DMS153 treated with DMSO at 0.1 percent for 48 hours (cell line): ENCODE data around the gene ABHD10.

Experiments used
- DNase-seq: peaks from one replicate; lab custom pipeline; 2025; ENCODE audit not compliant: unreplicated experiment; lab: John Stamatoyannopoulos, UW

Gene ABHD10

DNA sequence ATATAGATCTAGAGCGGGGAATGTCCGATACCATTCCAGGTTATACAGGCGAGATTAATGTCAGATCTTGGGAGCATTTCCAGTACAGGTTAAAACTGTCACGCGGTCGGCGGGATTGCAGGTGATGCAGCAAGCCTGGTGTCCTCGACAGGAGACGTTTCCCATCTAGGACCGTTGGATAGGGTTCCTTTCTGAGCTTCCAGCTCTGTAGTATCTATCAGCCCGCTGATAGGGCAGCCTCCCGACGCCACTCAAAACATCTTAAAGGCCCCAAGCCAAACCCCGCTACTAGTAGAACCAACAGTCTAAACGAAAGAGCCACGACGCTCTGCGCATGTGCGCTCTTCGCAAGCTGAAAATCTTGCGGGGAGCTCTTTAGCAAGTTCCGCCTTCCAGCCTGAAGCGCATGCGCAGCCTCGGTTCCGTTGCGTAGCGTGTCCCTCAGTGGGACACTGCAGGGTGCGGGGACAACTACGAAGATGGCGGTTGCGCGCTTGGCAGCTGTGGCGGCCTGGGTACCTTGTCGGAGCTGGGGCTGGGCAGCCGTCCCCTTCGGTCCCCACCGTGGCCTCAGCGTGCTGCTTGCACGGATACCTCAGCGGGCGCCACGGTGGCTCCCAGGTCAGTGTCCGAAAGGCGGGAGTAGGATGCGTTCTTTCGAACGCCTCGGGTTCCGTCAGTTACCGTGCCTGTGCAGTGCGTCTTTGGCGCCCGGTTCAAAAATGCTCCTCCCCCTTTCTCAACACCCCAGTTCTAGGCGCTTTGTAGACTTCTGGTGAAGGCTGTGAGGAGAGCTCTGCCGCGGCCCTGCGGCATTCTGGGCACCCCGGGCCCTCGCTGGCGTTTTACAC lies at the start of gene ABHD10:
ABHD10 (plus strand) TSS at position 444 of the 851 bp plus-strand sequence; CDS start at position 480, 36 bp downstream.
- DNase-seq, result peak; percentile 97

DNA sequence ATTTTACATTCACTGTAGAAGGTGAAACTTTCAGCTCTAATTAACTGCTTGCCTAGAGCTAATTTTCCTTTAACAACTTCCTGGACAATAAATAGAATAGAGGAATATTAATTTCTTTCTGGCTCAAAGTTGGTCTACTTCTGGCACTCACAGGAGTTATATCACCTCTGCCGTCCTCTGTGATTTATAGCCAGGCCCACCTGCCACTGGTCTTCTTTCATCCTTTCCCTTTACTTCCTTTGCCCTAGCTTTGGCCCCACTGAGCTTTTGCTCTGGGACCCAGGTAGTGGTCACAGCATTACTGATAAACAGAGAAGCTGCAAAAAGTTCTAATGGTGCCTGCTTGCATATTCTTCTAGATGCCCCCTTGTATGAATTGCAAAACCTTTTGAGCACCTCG lies 49.3 kb upstream of the ABHD10 start:
- no peak for DNase-seq

DNA sequence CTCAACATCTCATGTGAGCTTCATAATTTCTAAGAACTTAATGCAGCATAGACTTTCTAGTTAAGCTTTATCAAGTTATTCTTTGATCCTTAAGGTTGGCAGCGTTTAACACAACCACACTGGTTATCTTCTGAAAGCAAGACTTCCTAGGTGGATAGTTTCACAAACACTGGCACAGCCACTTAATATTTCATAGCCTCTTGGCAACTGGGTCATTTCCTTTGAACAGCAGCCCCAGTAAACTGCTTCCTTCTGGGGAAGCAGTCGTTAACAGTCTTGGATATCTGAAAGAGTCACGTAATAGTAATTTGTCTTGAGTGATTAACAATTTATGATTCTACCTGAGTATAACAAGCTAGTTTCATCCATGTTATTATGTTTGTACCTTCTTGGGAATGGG lies 45.9 kb upstream of the ABHD10 start:
- DNase-seq, result no peak

DNA sequence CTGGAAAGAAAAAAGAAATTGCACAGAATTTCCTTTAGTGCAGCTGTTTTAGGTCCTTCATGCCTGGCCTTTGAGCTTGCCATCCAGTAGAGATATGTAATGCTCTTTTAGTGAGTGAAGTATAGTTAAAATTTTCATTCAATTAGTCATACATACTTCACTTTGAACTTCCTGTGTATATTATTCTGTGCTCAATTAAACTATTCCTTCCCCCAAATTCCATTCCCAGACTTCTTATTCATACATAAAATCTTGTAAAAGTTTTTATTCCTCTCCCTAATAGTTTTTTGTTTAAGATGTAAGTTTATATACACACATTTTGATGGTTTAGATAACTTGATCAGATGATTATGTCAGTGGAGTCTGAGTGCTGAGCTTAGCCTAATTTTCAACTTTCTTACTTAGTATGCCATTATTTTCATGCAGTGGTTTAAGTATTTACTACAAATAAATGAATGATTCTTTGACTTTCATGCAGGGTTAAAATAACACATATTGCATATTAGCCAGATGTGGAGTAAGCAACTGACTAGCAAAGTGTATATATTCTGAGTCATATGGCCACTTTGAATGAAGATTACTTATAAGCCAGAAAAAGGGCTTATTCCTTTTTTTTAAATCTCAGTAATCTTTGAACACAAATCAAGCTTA lies 42.5 kb upstream of the ABHD10 start:
- no peak for DNase-seq

DNA sequence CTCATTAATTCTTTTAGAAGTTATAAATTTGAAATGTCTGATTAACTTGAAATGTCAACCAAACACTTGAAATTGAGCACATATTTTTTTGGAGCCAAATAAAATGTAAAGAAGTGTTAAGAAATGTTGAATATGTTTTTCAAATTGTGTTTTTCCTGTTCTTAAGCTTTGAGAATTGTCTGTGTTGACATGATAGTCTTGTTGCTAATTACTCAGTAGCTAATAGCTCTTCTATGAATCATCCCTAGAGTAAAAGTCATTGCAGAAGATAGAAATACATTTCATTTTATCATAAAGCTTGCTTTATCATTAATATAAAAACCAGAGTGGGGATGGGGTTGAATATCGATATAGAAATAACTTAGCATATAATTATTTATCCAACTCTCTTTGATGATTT lies 41.9 kb upstream of the ABHD10 start:
- no peak for DNase-seq

DNA sequence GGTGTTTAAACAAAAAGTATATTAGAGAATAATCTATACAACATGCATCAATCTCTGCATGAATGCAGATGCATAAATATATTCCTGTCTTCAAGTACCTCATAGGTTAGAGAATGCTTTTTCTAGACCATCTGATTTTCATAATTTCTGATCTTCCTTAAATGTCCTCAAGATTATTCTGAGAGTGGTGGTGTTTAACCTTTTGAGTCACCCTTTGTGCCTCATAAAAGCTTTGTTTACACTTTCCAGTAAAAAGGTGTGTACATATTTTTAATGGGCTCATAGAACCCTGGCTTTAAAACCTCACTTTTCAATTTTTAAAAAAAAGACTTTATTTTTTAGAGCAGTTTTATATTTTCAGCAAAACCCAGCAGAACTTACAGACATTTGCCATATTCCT lies 41.0 kb upstream of the ABHD10 start:
- no peak for DNase-seq

DNA sequence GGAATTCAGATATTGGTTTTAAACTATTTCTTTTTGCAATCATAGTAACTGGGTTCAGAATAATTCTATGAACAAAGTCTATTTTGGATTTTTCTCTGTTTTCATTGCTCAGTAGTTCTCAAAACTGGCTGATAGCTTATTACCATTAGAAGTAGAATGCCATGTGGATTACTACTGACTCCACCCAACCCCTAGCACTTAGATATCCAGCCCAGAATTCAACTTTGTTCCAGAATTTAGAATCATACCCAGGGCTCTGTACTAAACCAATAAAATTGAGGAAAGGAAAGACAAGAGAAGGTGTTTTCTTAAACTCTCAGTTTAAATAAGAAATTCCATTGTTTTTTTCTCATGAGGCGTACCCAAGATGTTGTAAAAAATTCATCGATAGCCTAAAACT lies 39.0 kb upstream of the ABHD10 start:
- DNase-seq, result no peak

DNA sequence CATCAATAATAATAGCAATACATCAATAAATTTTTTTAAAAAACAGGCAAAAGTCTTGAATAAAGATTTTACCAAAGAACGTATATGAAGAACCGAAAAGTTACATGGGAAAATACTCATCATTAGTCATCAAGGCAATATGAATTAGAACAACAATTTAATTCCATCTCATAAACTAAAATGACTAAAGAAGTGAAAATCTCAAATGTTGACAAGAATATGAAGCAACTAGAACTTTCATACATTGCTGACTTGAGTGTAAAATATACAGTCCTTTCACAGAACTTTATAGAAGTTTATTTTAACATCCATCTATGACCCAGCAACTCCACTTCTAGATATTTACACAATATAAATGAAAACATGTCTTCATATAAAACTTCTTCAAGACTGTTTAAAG lies 35.3 kb upstream of the ABHD10 start:
- DNase-seq, result no peak

DNA sequence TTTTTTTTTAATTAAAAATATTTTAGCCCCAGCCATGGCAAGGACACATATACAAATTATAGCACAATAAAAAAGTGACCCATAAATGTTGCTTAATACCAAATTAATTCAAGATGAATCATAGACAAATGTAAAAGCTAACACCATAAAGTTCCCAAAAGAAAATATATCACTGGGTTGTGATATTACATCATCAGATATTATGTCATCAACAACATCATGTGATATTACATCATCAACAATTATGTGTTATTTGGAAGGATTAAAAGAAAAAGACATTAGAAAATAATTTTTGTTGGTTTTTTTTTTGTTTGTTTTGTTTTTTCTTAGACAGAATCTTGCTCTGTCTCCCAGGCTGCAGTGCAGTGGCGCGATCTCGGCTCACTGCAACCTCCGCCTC lies 34.5 kb upstream of the ABHD10 start:
- no peak for DNase-seq

DNA sequence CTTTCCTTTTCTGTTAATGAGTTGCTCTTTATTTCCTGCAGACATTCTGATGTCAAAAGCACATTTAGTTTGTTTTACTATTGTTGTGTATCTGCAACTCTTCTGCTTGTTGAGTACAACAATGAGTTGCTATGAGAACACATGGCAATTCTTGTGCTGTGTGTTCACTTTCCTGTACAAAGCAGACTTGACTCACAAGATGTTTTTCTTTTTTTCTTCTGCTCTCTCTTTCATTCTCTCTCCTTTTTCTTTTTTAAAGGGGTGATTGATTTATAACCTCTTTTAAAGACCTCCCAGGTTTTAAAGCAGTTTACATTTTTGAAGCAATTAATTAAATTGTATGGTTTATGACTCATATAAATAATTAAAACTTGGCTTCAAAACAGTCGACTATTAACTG lies 31.6 kb upstream of the ABHD10 start:
- no peak for DNase-seq

DNA sequence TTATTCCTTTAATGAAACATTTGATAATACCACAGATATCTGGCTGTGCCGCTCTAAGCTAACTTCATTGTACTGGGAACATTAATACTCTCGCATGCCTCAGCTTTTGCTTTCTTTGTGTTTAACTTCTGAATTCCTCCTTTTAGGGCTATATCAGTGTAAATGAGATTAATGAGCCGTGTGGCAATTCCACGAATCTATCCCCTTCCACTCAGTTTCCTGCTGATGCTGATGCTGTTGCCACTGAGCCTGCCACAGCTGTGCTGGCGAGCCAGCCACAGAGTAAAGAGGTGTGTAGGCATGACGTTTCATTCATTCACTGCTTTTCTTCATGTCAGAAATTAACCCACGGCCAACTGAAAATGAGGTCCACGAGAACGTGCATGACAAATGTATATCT lies 30.0 kb upstream of the ABHD10 start:
- DNase-seq, result no peak

DNA sequence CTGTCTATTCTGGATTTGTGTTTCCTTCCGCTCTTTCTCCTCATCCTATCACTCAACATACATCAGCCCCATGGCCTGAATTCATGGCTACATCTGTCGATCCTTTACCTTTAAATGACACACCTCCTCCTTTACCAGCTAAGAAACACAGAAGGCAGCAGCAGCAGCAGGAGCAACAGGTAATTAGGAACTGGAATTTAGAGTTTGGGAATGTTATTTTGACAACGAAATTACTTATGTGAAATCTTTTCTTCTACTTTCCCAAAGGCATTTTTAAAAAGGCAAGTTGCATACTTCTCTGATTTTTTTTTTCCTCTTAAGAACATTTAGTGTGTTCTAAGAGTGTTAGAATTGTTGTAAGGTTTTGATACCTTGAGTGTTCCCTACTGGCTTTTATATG lies 29.1 kb upstream of the ABHD10 start:
- no peak for DNase-seq

DNA sequence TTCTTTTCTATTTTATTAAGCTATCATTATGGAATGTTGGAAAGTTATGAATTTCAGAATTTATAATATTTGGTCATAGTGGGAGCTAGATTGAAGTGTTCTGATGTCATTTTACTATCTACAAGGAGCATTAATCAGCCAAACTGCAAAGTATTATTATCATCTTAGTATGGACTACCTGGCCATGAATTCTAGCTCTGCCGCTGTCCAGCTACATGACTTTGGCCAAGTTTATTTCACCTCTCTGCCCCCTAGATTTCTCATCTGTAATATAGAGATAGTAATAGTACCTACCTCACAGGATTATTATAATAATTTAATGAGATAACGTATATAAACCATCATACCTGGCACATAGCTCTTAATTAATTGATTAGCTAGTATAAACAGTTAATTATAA lies 27.8 kb upstream of the ABHD10 start:
- no peak for DNase-seq

DNA sequence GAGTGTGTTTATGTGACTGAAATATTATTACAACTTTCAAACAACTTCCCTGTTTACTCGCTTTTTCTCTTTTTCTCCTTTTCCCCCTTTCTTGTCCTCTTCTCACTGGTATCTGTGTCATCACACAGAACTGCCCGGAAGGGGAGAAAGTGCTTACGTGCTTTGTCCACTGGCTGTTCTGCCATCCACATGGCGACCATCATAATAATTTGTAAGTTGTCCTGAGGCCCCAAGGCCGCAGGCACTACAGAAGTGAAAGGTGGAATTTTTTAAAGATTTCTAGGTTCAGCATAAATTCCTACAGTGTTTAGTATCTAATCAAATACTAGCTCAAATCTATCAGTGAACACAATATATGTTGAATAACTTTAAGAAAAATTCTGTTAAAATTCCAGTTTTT lies 26.7 kb upstream of the ABHD10 start:
- no peak for DNase-seq

DNA sequence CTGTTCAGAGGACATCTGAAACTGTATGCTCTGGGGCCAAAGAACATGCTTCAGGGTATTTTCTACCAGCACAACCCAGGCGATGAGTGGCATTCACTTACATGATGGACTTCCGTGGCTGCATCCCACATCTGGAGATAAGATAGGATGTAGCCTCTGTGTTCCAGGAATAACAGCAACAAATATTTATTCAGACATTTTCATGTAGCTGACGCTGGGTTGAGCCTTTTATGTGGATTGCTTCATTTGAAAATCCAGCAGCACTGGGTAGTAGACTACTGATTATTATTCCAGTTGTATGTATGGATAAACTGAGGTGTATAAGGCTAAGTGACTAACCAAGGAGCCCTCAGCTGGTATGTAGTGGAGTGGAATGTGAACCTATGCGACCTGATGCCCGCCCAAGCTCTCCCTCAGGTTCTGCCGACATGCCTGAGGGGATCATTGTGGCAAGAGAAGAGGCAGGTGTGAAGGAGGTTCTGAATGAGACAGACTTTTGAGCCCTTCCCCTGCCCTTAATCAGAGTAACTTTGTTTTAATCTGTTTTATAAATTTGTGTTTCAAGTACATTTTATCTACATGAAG lies 25.9 kb upstream of the ABHD10 start:
- DNase-seq, result no peak

DNA sequence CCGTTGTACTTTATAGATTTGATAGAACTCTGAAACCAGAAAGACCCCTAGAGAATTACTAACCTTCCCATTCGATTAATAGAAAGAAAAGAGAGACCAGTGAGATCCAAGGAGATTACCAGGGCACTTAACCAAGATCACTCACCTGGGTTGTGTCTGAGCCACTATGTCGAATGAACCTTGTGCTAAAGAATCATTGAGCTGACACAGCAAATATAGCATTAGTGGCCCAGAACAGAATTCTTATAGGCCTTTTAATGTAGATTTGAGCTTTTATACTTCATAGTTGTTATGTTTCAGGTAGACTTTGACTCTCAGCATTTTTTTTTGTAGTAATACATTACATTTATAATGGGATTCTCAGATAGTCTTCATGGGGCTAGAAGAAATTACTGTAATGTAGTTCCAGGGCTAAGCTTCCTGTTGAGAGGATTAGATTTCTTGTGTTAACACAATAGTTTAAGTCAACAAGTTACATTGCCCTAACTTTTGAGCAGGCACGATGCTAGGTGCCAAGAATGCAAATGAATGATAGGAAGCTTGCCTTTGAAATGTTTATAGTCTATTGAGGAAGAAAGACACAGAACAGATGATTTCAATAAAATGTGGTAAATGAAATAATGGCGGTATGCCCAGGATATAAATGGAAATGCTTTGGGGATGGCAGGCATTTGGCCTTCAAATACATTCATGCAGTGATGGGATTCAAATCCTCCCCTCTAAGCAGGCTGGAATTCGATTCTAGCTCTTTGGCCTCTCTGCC lies 24.4 kb upstream of the ABHD10 start:
- DNase-seq, result no peak

DNA sequence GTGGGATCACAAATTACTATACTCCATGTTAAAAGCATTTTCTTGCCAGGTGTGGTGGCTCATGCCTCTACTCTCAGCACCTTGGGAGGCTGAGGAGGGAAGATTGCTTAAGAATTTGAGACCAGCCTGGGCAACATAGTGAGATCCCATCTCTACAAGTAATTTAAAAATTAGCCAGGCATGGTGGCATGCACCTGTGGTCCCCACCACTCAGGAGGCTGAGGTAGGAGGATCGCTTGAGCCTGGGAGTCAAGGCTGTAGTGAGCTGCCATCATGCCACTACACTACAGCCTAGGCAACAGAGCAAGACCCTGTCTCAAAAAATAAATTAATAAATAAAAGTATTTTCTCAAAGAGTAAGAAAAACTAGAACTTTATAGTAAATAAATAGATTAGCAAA lies 22.9 kb upstream of the ABHD10 start:
- no peak for DNase-seq

DNA sequence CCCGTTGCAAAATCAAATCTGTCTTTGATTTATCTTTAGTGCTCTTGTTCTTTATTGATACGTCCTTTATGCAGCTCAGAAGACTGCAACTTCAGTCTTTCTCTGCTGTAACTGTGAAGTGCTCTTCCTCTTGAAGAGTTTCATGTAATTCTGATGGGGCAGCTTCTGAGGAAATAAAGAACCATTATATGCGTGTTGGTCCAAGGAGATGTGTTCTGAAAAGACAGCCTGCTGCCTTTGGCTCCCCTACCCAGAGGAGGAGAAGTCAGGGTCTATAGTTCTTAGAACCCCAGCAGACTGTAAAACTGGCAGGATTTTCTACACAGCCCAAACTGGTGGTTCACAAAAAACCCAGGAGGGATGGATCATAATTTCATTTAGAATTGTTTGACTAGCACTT lies 22.4 kb upstream of the ABHD10 start:
- DNase-seq, result no peak

DNA sequence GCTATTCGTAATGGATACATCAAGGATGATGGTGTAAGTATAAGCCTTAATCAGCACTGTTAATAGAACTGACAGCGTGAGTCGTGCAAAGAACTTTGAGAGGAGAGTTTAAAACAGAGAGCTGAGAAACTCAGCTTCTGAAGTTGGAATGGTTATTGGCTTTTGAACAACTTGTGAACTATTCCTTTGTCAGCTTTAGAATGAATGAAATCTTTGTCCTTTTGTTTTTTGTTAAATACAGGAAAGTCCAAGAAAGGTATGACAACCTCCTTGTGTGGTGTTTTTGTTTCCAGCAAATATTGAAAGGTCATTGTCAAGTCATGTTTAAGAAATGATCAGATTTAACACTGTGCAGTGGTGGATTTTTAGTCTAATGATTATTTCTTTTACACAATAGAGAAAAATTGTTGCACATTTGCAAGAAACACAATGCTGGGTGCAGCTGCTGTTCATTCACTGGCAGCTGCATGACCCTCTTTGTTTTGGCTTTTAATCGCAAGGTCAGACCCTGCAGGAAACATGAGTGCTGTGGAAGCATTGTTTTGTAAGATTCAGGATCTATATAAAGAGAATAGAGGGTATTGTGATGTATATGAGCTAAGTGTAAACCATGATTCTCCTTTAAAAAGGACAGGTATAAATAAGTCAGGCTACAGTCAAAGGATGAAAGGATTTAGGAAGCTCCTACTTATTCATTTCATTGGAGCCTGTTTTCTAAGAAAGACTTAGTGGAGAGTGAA lies 21.7 kb upstream of the ABHD10 start:
- DNase-seq, result no peak

DNA sequence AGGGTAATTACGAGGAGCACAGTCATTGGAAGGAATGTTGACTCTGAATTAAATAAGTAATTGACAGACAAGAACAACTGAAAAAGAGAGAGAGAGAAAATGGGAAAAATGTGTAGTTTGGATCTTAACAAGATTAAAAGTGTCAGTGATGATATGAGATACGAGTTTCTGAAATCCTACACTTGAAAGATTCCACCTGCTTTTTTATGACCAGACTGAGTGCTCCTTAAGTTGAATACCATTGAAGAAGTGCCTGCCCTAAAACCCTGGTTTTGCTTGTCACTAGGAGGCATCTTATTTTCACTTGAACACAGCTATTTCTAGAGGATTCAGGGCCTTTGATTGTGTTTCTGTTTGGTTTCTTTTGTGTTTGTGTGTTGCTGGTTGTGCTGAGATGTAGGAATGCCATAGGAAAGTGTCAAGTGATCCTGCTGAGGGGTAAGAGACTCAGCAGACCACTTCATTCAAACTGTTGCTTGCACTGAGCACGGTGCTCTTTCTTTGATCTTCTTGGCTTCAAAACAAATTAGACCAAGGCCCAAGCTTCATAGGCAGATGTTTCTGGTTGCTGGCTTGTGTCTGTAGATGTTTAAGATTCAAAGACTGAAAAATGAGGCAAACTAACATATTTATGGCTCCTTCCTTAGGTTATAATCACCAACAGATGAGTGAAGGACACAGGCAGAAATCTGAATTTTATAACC lies 17.2 kb upstream of the ABHD10 start:
- no peak for DNase-seq
